Neural cell (in vitro differentiated cells): ENCODE data around the gene FBL.
"Not testable (repeated sequence)": the region's sequence is repeated elsewhere in the genome, so short reads cannot be mapped to it uniquely, and the experiment has no call there.

ENCODE experiments used
- CTCF ChIP-seq: fragments of 450-650 bp; IDR thresholded peaks from 2 replicates; pipeline ENCODE4 v1.5.1; 2014; ENCODE audit warnings: antibody characterized with exemption, mild to moderate bottlenecking, moderate library complexity; ENCODE audit not compliant: poor library complexity, severe bottlenecking
- EP300 ChIP-seq: fragments of 450-650 bp; conservative IDR thresholded peaks from 2 replicates; pipeline ENCODE4 v1.6.1; 2014; ENCODE audit warnings: antibody characterized with exemption, mild to moderate bottlenecking, moderate library complexity; ENCODE audit not compliant: poor library complexity, severe bottlenecking
- EZH2 ChIP-seq: fragments of 200-600, 300-800 bp; shearing (Covaris generic), sonication (generic); IDR thresholded peaks from 2 replicates; pipeline ENCODE4 v1.6.1; 2014; ENCODE audit warnings: antibody characterized with exemption, low read length, borderline replicate concordance, mild to moderate bottlenecking; ENCODE audit not compliant: insufficient read depth, poor library complexity, severe bottlenecking
- POLR2AphosphoS5 ChIP-seq: IDR thresholded peaks from 2 replicates; pipeline ENCODE4 v1.6.1; 2012
- RAD21 ChIP-seq: fragments of 450-650 bp; conservative IDR thresholded peaks from 2 replicates; pipeline ENCODE4 v1.6.1; 2014; ENCODE audit warnings: antibody characterized with exemption, mild to moderate bottlenecking, moderate library complexity
- SMC3 ChIP-seq: fragments of 450-650 bp; conservative IDR thresholded peaks from 2 replicates; pipeline ENCODE4 v1.6.1; 2014; ENCODE audit warnings: antibody characterized with exemption, mild to moderate bottlenecking, moderate library complexity; ENCODE audit not compliant: poor library complexity

- not testable (repeated sequence) for TF ChIP-seq EZH2, CTCF, EP300, SMC3, RAD21, POLR2AphosphoS5
These were observed 31.3 kb upstream of the FBL start for GRCh38 chr19:39877488-39877887.
